GM12872 (cell line): ENCODE measurements around the gene CXCL8.

Source experiments
- TF ChIP-seq, protein P1 (sequence below): IDR thresholded peaks from 3 replicates; pipeline ENCODE4 v1.5.1; 2011; ENCODE audit warnings: low read depth, mild to moderate bottlenecking, low read length, moderate library complexity; ENCODE audit not compliant: insufficient read depth

The CXCL8 gene

DNA sequence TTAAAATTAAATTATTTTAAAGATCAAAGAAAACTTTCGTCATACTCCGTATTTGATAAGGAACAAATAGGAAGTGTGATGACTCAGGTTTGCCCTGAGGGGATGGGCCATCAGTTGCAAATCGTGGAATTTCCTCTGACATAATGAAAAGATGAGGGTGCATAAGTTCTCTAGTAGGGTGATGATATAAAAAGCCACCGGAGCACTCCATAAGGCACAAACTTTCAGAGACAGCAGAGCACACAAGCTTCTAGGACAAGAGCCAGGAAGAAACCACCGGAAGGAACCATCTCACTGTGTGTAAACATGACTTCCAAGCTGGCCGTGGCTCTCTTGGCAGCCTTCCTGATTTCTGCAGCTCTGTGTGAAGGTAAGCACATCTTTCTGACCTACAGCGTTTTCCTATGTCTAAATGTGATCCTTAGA is at the start of gene CXCL8:
Gene CXCL8 (plus strand): TSS at position 217 of the 426 bp plus-strand sequence. CDS start 90 bp downstream, at position 307.
- TF ChIP-seq, protein P1, sequence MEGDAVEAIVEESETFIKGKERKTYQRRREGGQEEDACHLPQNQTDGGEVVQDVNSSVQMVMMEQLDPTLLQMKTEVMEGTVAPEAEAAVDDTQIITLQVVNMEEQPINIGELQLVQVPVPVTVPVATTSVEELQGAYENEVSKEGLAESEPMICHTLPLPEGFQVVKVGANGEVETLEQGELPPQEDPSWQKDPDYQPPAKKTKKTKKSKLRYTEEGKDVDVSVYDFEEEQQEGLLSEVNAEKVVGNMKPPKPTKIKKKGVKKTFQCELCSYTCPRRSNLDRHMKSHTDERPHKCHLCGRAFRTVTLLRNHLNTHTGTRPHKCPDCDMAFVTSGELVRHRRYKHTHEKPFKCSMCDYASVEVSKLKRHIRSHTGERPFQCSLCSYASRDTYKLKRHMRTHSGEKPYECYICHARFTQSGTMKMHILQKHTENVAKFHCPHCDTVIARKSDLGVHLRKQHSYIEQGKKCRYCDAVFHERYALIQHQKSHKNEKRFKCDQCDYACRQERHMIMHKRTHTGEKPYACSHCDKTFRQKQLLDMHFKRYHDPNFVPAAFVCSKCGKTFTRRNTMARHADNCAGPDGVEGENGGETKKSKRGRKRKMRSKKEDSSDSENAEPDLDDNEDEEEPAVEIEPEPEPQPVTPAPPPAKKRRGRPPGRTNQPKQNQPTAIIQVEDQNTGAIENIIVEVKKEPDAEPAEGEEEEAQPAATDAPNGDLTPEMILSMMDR, result no peak

DNA sequence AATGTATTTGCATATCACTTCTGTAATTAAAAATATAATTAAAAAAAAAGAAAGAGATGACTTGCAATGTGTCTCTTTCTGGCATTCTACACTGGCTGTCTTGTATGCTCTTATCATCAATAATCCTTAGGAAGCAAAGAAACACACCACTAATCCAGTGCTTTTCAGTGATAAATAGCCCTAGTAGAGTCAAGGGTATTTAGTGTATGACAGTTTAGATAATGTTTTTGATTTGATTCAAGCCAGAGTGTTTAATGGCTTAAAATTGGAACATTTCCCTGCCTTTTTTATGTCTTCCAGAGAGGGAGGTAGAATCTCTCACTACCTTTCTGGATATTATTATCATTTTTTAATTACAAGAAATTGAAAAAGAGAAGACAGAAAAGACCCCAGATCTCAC is 48.6 kb upstream of the CXCL8 start:
- TF ChIP-seq, protein P1, result no peak

DNA sequence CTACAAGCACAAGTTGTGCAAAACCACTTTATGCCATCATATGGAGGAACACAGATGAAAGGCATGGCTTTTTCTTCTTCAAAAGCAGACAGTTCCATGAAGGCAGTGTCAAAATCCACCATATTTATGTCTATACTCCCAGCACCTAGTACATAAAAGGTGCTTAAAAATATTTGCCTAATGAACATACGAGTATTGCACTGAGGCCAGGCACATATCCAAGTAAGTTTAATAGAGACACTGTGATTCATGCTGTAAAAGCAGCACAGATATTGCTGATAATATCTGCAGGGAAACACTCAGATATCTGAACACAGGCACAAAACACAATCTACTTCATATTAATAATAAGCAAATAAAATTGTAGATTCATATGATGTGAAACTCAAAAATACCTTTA is 48.1 kb upstream of the CXCL8 start:
- TF ChIP-seq, protein P1, result no peak

DNA sequence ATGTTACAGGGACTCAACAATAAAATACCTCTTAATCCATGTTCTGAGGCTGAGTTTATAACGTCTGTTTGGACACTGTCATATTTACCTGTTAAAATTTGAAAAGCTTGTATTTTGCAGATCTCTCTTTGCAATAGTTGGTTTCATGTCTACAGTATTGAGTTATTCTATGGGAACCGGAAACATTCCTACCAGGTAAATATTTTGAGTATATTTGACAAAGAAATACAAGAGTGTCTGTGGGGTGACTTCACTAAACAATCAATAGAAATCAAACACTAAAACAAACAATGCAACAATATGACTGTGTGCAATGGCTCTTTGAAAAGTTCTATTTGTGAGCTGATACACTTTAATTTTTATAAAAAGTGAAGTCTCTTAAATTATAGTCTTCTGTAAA is 47.7 kb upstream of the CXCL8 start:
- TF ChIP-seq, protein P1, result no peak

DNA sequence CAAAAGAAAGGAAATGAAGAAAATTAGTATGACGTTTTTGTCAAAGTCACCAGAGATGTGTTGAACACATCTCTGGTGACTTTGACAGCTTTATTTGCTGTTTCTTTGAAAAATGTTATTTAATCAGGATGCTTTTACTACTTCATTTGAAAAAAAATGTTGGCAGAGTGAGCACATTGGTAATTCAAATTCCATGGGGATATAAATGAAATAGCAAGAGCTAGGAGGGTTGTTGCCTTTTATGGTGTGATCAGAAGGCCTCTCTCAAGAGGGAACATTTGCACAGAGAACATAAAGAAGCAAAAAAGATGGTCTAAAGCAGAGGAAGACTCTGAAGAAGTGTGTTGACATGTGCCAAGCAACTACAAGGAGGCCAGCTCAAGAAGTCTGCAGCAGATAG is 46.6 kb upstream of the CXCL8 start:
- TF ChIP-seq, protein P1, result no peak

DNA sequence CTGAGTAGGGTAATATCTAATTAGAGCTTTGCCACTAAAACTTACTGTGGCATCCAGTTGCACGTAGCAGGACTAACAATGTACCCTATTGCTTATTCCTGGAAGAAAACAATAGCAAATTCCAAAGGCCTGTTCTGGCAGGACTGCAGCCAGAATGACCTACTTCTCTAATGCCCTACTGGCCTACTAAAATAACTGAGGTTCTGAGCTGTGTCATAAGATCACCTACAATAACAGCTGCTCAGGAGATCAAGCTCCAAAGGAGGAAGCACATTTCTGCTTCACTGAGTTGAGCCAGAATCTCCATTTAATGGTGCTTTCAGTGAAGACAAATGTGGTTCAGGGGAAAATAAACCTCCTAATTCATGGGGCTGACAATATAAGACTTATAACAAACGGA is 42.2 kb upstream of the CXCL8 start:
- TF ChIP-seq, protein P1, result no peak

DNA sequence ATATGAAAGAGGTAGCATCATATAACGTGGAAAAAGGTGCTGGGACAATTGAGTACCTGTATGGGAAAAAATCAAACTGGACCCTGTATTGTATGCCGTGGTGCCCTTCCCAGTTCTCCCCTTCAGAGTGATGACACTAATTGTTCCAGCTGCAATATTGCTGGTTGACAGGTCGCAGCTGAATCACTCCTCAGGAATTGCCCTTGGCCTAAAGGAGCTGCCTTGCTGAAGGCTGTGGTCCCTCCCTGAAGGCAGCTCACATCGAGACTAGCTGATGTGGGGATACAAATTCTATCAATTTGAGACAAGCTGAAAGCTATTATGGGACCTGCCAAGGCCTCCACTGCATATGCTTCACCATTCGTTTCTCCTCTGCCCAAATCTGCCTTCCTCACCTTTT is 39.3 kb upstream of the CXCL8 start:
- TF ChIP-seq, protein P1, result no peak
